Upper lobe of left lung (tissue), 6 donors: Measurements from ENCODE around the gene CCR1. TPM values are rescaled to one million over a fixed set of nuclear protein-coding genes. Genes with fewer than 3 reads are reported as not detected.
A peak's percentile ranks its signal among the peaks of the same experiment; 100 is the strongest.

ENCODE experiments used
- ATAC-seq, 2 donors: fragments of 200-7000 bp; cut with Tn5 transposase; one replicate each; pipeline ENCODE4 v1.9.1; 2022; ENCODE audit warnings: mild to moderate bottlenecking in 2 of 2, moderate library complexity in 2 of 2; ENCODE audit not compliant: low FRiP score in 2 of 2
- DNase-seq, 2 donors: peaks; one replicate each; pipeline ENCODE4 v3.0.0-alpha.2; 2019 to 2020
- H3K27ac ChIP-seq, 4 donors: fragments of 200-600 bp; sonication (generic); one replicate each; pipeline ENCODE4 v1.5.1; 2016 to 2019
- H3K27me3 ChIP-seq, 4 donors: fragments of 200-600 bp; sonication (generic); one replicate each; pipeline ENCODE4 v1.5.1; 2017 to 2019
- H3K36me3 ChIP-seq, 4 donors: fragments of 200-600 bp; sonication (generic); one replicate each; pipeline ENCODE4 v1.5.1; 2016 to 2019
- H3K4me1 ChIP-seq, 4 donors: fragments of 200-600 bp; sonication (generic); one replicate each; pipeline ENCODE4 v1.5.1; 2018 to 2019
- H3K4me3 ChIP-seq, 4 donors: fragments of 200-600 bp; sonication (generic); one replicate each; pipeline ENCODE4 v1.5.1; 2017 to 2019; ENCODE audit warnings: mild to moderate bottlenecking in 2 of 4, moderate library complexity in 1 of 4
- H3K9me3 ChIP-seq, 4 donors: fragments of 200-600 bp; sonication (generic); one replicate each; pipeline ENCODE4 v1.5.1; 2018 to 2019
- EP300 ChIP-seq, 4 donors: sonication (generic); formaldehyde crosslinking; IDR thresholded peaks; one replicate each; pipeline ENCODE4 v1.5.1; 2017; ENCODE audit warnings: antibody characterized with exemption in 4 of 4, control low read depth in 2 of 4
- POLR2A ChIP-seq, 4 donors: fragments of 450-650 bp; IDR thresholded peaks; one replicate each; pipeline ENCODE4 v1.5.1; 2016 to 2017; ENCODE audit warnings: antibody characterized with exemption in 4 of 4, mild to moderate bottlenecking in 2 of 4
- POLR2AphosphoS5 ChIP-seq, 2 donors: sonication (generic); formaldehyde crosslinking; IDR thresholded peaks; one replicate each; pipeline ENCODE4 v1.5.1; 2017; ENCODE audit warnings: antibody characterized with exemption in 2 of 2
- WGBS, 2 donors: methylation state at CpG; one replicate each; pipeline ENCODE4 v1.1.5; 2017 to 2018; 5-methylcytosine and 5-hydroxymethylcytosine counted together
- total RNA-seq, 6 donors: library from RNA; depleted of rRNA in 4 of 6; stranded (reverse); fragments of >200 nt in 4 of 6; gene quantifications; one replicate each; pipeline versions ENCODE4 v1.1.0 to v1.2.1, GENCODE V29; 2016 to 2021
- TF ChIP-seq, protein P1 (sequence below), 6 experiments: fragments of 450-650 bp in 4 of 6; fragments of 200-600 bp in 2 of 6; sonication (generic) in 2 of 6; IDR thresholded peaks; one replicate each; pipeline ENCODE4 v1.5.1; 2016 to 2019; ENCODE audit warnings: antibody characterized with exemption in 6 of 6
- donor health status: DM: no; HTN: no; CAD: no; lungs with moderate emphysema.
- donor health status: DM: no; HTN: yes; CAD: no; lungs with severe emphysema.

The CCR1 gene
- total RNA-seq = 10 to 100 TPM in 4 of 6 donors, 1 to 10 TPM in 2; 8.0 to 52.2 (median 17.8) TPM

DNA sequence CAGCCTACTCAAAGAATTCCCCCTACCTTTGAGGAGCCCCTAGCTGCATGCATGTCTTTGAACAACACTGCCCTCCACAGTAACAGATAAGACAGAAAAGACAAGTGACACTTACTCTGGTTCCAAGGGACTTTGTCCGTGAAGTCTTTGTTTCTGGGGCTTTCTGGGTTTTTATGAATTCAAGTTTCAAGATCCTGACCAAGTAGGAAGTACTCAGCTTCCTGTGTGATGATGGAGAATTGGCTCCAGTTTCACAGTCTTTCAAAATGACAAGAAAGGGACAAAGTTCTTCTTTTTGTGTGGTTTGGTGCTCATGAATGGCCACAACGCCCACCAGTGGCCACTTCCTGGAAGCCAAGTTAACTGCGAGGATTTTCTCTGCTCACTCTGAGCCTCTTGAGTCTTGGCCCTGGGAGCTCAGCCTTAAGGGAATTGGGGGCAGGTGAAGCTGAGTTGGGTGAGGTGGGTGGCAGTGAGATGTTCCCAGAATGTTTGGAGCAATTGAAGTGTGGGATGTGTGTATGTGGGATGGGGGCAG, at the start of gene CCR1:
Gene CCR1, minus strand, starts transcription at position 147 of the 538 bp plus-strand sequence. CDS start 4,000 bp downstream, outside the sequence.
- peak within 1 kb of the TSS; percentile 68 to 75 (median 74) for H3K27ac ChIP-seq
- H3K4me3 ChIP-seq = peak within 1 kb of the TSS in 3 of 4 donors; percentile 19 to 43 (median 25)
- H3K27me3 ChIP-seq = no peaks in the 10 kb centered on the region
- H3K36me3 ChIP-seq = peaks cover 0 to 5% (median 0%) of the 10 kb centered on the region in 4 donors
- ATAC-seq = peak; percentile 49 to 77
- H3K9me3 ChIP-seq = no peaks in the 10 kb centered on the region
- peaks cover 4 to 17% (median 9%) of the 10 kb centered on the region in 4 donors for H3K4me1 ChIP-seq
- WGBS, 2 donors = 14 to 28% methylated on average over 3 of the region's 3 CpGs
- peak in 1 of 2 donors; percentile 77 for DNase-seq
- TF ChIP-seq EP300 (IDR thresholded peaks at IDR 0.05) = no peak
- TF ChIP-seq, protein P1, sequence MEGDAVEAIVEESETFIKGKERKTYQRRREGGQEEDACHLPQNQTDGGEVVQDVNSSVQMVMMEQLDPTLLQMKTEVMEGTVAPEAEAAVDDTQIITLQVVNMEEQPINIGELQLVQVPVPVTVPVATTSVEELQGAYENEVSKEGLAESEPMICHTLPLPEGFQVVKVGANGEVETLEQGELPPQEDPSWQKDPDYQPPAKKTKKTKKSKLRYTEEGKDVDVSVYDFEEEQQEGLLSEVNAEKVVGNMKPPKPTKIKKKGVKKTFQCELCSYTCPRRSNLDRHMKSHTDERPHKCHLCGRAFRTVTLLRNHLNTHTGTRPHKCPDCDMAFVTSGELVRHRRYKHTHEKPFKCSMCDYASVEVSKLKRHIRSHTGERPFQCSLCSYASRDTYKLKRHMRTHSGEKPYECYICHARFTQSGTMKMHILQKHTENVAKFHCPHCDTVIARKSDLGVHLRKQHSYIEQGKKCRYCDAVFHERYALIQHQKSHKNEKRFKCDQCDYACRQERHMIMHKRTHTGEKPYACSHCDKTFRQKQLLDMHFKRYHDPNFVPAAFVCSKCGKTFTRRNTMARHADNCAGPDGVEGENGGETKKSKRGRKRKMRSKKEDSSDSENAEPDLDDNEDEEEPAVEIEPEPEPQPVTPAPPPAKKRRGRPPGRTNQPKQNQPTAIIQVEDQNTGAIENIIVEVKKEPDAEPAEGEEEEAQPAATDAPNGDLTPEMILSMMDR (IDR thresholded peaks at IDR 0.05) = peak; percentile 23 to 59 (median 46)
- peak; percentile 16 to 32 for TF ChIP-seq POLR2AphosphoS5 (IDR thresholded peaks at IDR 0.05)
- TF ChIP-seq POLR2A (IDR thresholded peaks at IDR 0.05) = peak in 1 of 4 donors; percentile 52

DNA sequence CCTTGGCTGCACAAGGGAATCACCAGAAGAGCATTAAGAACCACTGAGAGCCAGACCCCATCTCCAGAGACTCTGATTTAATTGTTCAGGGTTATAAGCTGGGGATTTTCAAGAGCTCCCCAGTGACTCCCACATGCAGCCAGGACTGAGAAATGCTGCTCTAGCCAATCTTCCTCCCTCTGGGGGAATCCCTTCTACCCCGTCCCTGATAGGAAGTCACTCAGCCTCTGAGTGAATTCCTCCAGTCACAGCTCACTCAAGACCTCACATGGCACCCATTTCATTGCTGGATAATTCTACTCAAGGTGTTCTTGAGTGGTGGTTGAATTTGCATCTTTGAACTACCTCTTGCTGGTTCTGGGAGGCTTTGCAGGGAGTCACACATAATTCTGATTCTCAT, 44.9 kb upstream of the CCR1 start:
- TF ChIP-seq, protein P1 (IDR thresholded peaks at IDR 0.05) = no peak
- TF ChIP-seq EP300 (IDR thresholded peaks at IDR 0.05) = no peak
- TF ChIP-seq POLR2AphosphoS5 (IDR thresholded peaks at IDR 0.05) = no peak
- ATAC-seq (no peak), DNase-seq (no peak)
- no peak overlapping the region for H3K4me3 ChIP-seq
- H3K4me1 ChIP-seq = no peaks in the 10 kb centered on the region
- H3K27me3 ChIP-seq = no peaks in the 10 kb centered on the region
- 63% methylated on average over 1 of the region's 1 CpG for WGBS, 2 donors
- no peaks in the 10 kb centered on the region for H3K9me3 ChIP-seq
- H3K36me3 ChIP-seq = no peaks in the 10 kb centered on the region
- H3K27ac ChIP-seq = no peak overlapping the region

DNA sequence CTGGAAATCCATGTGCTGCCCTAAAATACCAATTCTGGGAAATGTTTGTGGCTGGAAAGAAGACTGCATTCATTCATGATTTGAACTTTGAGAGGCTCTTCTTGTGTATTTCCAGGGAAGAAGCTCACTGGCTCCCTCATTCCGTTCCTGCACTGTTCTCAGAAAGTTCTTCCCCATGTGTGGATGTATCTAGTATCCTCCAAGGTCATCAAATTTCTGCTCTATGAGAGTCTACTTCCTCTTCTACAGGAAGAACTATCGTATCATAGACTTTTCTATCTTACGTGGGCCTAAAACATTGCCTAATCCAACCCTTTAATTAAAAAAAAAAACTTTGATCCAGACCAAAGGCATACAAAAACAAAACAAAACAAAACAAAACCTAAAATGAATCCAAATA, 37.0 kb upstream of the CCR1 start:
- H3K27me3 ChIP-seq = no peaks in the 10 kb centered on the region
- 61 to 72% methylated on average over 3 of the region's 3 CpGs for WGBS, 2 donors
- no peak overlapping the region for H3K4me3 ChIP-seq
- H3K9me3 ChIP-seq = no peaks in the 10 kb centered on the region
- DNase-seq = no peak
- peak in 1 of 2 donors; percentile 31 for ATAC-seq
- no peaks in the 10 kb centered on the region for H3K36me3 ChIP-seq
- H3K27ac ChIP-seq = no peak overlapping the region
- no peak for TF ChIP-seq POLR2A (IDR thresholded peaks at IDR 0.05)
- TF ChIP-seq POLR2AphosphoS5 (IDR thresholded peaks at IDR 0.05) = no peak
- TF ChIP-seq, protein P1 (IDR thresholded peaks at IDR 0.05) = no peak
- no peak for TF ChIP-seq EP300 (IDR thresholded peaks at IDR 0.05)
- H3K4me1 ChIP-seq = no peaks in the 10 kb centered on the region

DNA sequence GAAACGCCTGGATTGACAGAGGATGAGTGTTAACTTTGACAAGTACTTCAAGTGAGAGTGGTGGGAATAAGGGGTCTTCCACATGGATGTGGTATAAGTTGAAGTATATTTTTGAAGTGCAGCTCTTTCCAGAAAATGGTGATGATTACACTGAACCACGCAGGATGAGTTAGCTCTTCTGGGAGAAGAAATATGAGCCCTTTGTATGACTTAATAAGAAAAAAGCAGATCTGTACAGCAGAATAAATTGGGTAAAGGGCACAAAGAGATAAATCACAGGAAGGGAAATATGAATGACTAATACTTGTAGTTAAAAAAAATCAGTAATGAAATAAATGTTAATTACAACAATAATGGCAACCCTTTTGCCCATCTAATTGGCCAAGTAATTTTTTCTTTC, 35.4 kb upstream of the CCR1 start:
- H3K4me3 ChIP-seq = no peak overlapping the region

More for the DNA sequence above, 35.4 kb upstream of the CCR1 start:
- Histone ChIP-seq H3K9me3 (no peaks in the 10 kb centered on the region), H3K27me3 (no peaks in the 10 kb centered on the region), H3K36me3 (no peaks in the 10 kb centered on the region), H3K4me1 (no peaks in the 10 kb centered on the region), H3K27ac (no peak overlapping the region)
- 76 to 88% methylated on average over 2 of the region's 2 CpGs for WGBS, 2 donors
- no peak for TF ChIP-seq POLR2A (IDR thresholded peaks at IDR 0.05)
- TF ChIP-seq POLR2AphosphoS5 (IDR thresholded peaks at IDR 0.05) = no peak
- no peak for TF ChIP-seq EP300 (IDR thresholded peaks at IDR 0.05)
- TF ChIP-seq, protein P1 (IDR thresholded peaks at IDR 0.05) = no peak
- no peak for ATAC-seq
- DNase-seq = no peak
